GM12892 (cell line): ENCODE data around the gene GALNS.

ENCODE experiments used
- DNase-seq: peaks from one replicate; pipeline ENCODE4 v3.0.0; 2011; ENCODE audit not compliant: insufficient read length
- FAIRE-seq: peaks from 2 replicates; lab custom pipeline; 2011; peaks lifted over from hg19 to GRCh38; lab: Jason Lieb, UNC
- POLR2A ChIP-seq: IDR thresholded peaks from 2 replicates; pipeline ENCODE4 v1.6.1; 2011; ENCODE audit warnings: low read depth, low read length, control low read depth
- POLR2AphosphoS5 ChIP-seq: IDR thresholded peaks from 2 replicates; pipeline ENCODE4 v1.6.1; 2011; ENCODE audit warnings: low read depth, low read length, control low read depth
- TAF1 ChIP-seq: IDR thresholded peaks from 2 replicates; pipeline ENCODE4 v1.6.1; 2011; ENCODE audit warnings: low read depth, mild to moderate bottlenecking, control low read depth, low read length, borderline replicate concordance

GALNS gene

DNA sequence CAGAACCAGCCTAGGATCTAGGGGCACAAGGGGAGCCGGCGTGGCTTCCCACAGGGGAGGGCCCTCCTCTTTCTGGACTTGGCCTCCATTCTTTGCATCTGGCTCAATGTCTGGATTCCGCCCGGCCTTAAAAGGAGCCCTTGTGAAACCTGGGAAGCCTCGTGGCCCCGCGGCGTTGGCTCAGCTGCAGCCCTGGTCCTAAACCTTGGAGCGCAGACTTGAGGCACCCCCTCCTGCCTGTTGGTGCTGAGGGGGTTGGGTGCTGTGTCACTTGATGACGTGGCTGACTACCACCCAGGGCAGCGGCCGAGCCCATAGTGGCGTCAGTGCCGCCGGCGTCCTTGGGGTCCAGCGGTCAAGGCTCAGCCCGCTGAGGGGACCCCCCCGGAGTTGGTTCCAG is 4.6 kb upstream of the GALNS start:
- TF ChIP-seq TAF1 (no peak), POLR2A (no peak)
- DNase-seq (no peak), FAIRE-seq (no peak)

DNA sequence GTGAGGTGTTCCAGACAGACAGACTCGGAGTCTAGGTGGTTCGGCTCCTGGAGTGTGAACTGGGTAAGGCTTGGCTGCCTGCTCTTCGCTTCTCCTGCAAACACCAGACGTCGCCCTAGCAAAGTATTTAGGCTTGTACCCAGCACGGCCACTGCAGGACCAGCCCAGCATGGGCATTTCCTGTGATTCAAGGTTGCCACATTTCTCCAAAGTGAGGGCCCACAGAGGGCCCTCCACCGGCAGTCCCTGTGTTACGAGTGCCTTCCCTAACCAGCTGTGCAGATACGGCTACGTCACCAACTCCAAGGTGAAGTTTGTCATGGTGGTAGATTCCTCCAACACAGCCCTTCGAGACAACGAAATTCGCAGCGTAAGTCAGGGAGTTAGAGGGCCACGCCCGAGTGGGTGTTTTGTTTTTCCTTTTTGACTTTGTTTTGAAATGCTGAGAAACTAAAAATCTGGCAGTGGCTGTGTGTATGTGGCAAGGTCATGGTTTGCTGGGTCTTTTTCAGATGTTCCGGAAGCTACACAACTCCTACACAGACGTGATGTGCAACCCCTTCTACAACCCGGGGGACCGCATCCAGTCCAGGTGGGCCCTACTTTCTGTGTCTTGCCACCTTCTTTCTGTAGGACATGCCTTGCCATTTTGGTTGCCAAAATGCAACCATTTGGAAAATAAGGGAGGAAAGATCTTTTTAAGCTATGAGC is 2.8 kb upstream of the GALNS start:
- FAIRE-seq, result no peak
- no peak for DNase-seq
- TF ChIP-seq TAF1, result no peak
- TF ChIP-seq POLR2A, result no peak

- DNase-seq (peak; percentile 87), FAIRE-seq (peak; percentile 87)
- TF ChIP-seq TAF1, result no peak
- TF ChIP-seq POLR2A, result no peak
- TF ChIP-seq POLR2AphosphoS5, result no peak
Observed at GRCh38 chr16:88857728-88858339, 1.1 kb upstream of the GALNS start.

- TF ChIP-seq TAF1, result no peak
- TF ChIP-seq POLR2AphosphoS5, result no peak
- no peak for TF ChIP-seq POLR2A
- FAIRE-seq (no peak), DNase-seq (no peak)
Observed at GRCh38 chr16:88856122-88856827, 472 bp downstream of the GALNS start.

DNA sequence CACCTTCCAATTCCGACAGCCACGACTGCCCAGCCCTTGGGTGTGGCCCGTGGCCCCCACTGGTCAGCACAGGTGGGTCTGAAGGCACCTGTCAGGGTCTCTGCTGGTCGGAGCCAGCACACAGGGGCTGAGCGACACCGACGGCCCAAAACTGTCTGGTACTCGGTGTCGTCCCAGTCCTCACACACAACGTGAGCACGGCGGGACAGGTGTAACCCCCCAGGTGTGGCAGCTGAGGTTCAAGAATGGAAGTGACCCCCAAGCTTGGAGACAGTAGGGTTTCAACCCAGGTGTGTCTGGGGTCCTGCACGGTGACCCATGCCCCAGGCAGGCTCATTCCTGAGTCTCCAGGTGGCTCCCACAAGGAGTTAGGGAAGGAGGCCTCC is 1.0 kb downstream of the GALNS start:
- no peak for FAIRE-seq
- no peak for DNase-seq
- no peak for TF ChIP-seq POLR2A
- TF ChIP-seq TAF1, result no peak
- TF ChIP-seq POLR2AphosphoS5, result no peak

- TF ChIP-seq POLR2AphosphoS5 (no peak), TAF1 (no peak), POLR2A (no peak)
- DNase-seq (no peak), FAIRE-seq (no peak)
Observed at GRCh38 chr16:88855176-88855575, 1.6 kb downstream of the GALNS start.

DNA sequence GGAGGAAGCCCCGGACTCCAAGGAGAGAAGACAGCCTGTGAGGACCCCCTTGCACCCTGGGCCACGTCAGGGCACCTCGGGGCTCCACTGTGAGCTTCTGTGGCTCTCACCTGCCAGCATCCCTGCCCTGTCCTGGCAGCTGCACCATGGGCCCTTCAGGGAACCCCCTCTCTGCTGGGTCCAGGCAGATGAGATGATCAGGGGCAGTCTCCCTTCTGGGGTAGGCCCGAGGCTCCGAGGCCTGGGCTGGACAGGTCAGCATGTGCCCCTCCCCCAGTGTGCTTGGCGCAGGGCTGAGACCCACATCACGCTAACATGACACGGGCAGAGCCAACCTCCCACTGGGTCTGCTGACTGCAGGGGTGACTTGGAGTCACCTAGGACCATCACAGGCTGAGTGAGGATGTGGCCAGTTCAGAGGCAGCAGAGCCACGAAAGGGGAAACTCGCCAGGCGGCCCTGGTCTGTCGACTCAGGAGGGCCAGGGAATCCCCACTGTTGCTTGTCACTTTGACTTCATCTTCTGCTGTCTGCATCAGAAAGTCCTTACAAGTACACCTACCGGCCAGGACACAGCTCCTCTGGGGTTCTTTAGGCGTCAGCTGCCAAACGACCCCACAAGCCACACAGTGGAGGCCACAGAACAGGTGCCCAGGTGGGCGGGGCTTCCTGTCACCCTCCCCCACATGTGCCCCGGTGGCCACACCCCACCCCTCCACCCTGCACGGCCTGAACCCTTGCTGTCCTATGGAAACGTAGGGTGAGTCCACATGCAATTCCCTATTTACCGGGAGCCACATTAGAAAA is 2.2 kb downstream of the GALNS start:
- TF ChIP-seq POLR2AphosphoS5 (no peak), POLR2A (no peak), TAF1 (no peak)
- no peak for FAIRE-seq
- DNase-seq, result no peak

DNA sequence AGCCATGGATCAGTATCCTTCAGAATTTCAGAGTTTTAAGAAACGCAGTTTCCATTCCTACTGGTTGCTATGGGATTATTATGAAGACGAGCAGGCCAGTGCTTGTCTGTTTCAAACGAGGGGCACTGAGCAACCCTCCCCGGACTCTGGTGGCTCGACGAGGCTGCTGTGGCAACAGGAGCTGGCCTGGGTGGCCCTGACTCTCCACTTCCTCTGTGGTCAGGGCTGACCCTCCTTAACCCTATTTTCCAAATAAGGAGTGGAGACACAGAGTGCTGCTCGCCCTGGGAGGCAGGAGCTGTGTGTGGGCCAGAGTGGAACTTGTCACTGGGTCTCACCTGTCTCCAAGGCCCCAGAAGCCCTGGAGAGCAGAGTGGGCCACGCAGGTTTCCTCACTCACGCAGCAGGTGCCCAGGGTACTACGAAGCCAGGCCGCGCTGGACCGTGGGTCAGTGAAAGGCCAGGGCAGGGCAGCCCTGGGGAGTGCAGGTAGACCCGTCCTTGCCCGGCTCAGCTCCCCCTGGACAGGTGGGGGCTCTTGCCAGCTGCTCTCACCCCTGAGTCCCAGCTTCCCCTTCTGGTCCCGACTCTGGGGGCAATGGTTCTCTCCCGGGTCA is 3.3 kb downstream of the GALNS start:
- TF ChIP-seq POLR2AphosphoS5 (no peak), TAF1 (no peak), POLR2A (no peak)
- no peak for DNase-seq
- no peak for FAIRE-seq

GRCh38 chr16:88851616-88852015 is 5.1 kb downstream of the GALNS start:
- no peak for FAIRE-seq
- TF ChIP-seq POLR2AphosphoS5 (no peak), TAF1 (no peak), POLR2A (no peak)
- DNase-seq, result no peak

DNA sequence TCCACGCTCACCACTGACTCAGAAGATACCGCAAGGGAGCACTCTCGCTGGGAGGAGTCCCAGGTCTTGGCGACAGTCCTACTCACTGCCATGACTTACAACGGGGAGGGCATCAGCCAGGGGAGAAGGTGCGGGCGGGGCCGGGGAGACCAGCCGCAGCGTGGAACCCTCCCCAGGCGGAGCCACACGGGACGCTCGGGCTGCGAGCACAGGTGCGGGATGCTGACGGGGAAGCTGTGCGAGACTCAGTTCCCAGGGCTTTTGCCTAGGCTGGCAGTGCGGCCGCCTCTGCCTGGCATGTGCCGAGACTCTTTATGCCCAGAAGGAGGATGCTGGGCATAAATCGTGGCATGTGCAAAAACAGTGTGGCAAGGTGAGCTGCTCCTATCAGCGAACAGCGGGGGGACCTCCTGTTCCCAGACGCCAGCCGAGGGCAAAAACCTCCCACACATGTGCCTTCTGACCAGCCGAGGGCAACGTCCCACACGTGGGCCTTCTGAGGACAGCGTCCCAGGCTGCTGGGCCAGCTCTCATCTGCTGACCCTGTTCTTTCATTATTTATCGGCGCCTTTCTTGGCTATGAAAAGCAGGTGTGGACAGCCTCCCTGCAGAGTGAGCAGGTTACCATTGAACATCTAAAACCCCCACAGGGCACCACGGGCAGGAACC is 6.1 kb downstream of the GALNS start:
- no peak for DNase-seq
- no peak for FAIRE-seq
- no peak for TF ChIP-seq TAF1

GRCh38 chr16:88848557-88848956 is 8.2 kb downstream of the GALNS start:
- TF ChIP-seq POLR2AphosphoS5 (no peak), POLR2A (no peak), TAF1 (no peak)
- FAIRE-seq (no peak), DNase-seq (no peak)
